DND-41 (cell line): ENCODE measurements around the gene C6orf15.

Source experiments
- EZH2 ChIP-seq: IDR thresholded peaks from 3 replicates; pipeline ENCODE4 v1.6.1; 2012; ENCODE audit warnings: borderline replicate concordance, low read depth, mild to moderate bottlenecking, moderate library complexity, low read length, inconsistent platforms; ENCODE audit not compliant: severe bottlenecking
- TF ChIP-seq, protein P1 (sequence below): IDR thresholded peaks from 2 replicates; pipeline ENCODE4 v1.5.1; 2012; ENCODE audit warnings: borderline replicate concordance, low read length, moderate library complexity, mild to moderate bottlenecking; ENCODE audit not compliant: poor library complexity, severe bottlenecking; ENCODE audit errors: extremely low read depth

- TF ChIP-seq, protein P1, sequence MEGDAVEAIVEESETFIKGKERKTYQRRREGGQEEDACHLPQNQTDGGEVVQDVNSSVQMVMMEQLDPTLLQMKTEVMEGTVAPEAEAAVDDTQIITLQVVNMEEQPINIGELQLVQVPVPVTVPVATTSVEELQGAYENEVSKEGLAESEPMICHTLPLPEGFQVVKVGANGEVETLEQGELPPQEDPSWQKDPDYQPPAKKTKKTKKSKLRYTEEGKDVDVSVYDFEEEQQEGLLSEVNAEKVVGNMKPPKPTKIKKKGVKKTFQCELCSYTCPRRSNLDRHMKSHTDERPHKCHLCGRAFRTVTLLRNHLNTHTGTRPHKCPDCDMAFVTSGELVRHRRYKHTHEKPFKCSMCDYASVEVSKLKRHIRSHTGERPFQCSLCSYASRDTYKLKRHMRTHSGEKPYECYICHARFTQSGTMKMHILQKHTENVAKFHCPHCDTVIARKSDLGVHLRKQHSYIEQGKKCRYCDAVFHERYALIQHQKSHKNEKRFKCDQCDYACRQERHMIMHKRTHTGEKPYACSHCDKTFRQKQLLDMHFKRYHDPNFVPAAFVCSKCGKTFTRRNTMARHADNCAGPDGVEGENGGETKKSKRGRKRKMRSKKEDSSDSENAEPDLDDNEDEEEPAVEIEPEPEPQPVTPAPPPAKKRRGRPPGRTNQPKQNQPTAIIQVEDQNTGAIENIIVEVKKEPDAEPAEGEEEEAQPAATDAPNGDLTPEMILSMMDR: no peak
- TF ChIP-seq EZH2: no peak
Observed at GRCh38 chr6:31125586-31126363, 13.4 kb upstream of the C6orf15 start.
